Uterus (tissue), 2 donors: Measurements from ENCODE around the gene CAMSAP2.

Experiments
- CTCF ChIP-seq, 4 experiments: fragments of 200-600 bp in 2 of 4; fragments of 450-650 bp in 2 of 4; sonication (generic) in 2 of 4; IDR thresholded peaks; one replicate each; pipeline ENCODE4 v1.5.1; 2016 to 2019; ENCODE audit warnings: antibody characterized with exemption in 4 of 4, mild to moderate bottlenecking in 2 of 4, moderate library complexity in 1 of 4
- POLR2A ChIP-seq, 2 donors: fragments of 450-650 bp; IDR thresholded peaks; one replicate each; pipeline ENCODE4 v1.6.1; 2016; ENCODE audit warnings: antibody characterized with exemption in 2 of 2, mild to moderate bottlenecking in 1 of 2, moderate library complexity in 1 of 2

GRCh38 chr1:200857804-200858203, 119.1 kb downstream of the CAMSAP2 start:
- TF ChIP-seq CTCF (IDR thresholded peaks at IDR 0.05) (no peak), POLR2A (IDR thresholded peaks at IDR 0.05) (no peak)
